HG03521 (cell line): Measurements from ENCODE around the gene ZNF41.
"Not testable (repeated sequence)": the region's sequence is repeated elsewhere in the genome, so short reads cannot be mapped to it uniquely, and the experiment has no call there.

Experiments
- ATAC-seq: cut with Tn5 transposase; IDR thresholded peaks from one replicate; pipeline ENCODE4 v1.9.1; 2021; ENCODE audit warnings: mild to moderate bottlenecking, moderate library complexity; ENCODE audit not compliant: unreplicated experiment

ZNF41 gene

DNA sequence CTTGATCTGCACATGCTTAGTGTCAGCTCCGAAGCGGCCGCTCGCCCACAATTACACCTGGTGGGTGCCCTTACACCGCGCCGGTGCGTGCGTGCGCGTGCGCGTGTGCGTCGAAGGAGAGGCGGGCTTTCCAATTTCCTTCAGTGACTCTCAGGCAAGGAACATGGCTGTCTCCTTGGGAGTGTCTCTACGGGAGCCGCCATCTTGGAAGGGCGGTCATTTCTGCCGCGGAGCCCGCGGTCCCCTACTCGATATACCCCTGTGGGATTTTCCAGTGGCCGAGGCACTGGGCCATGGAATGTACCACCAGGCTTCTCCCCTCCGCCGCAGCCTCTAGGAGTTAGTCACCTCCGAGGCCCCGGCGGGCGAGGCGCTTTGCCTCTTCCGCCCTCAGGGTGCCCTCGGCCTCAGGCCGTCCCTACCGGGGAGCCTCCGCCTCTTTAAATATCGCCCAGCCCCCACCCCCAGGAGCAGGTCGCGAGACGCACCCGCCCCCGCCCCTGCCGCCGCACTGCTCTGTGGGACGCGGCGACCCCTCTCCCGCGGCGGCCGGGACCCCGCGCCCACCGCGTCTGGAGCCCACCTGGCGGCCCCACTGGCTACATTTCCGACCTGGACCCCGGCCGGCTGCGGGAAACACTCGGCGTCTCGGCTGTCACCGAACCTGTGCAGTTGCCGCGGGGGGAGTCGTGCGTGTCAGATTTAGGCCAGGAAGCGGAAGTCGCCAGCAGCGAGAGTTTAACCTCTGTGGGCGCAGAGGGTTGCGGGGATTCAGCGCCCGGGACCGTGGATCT is at the start of gene ZNF41:
ZNF41 (minus strand) TSS at position 711 of the 794 bp plus-strand sequence. CDS start 15,741 bp downstream, outside the sequence.
- ATAC-seq = peak; percentile 82

- no peak for ATAC-seq
Observed at GRCh38 chrX:47530049-47530448, 47.0 kb upstream of the ZNF41 start.

GRCh38 chrX:47529548-47529947 is 46.5 kb upstream of the ZNF41 start:
- ATAC-seq = no peak

GRCh38 chrX:47523713-47524166 is 40.7 kb upstream of the ZNF41 start:
- no peak for ATAC-seq

DNA sequence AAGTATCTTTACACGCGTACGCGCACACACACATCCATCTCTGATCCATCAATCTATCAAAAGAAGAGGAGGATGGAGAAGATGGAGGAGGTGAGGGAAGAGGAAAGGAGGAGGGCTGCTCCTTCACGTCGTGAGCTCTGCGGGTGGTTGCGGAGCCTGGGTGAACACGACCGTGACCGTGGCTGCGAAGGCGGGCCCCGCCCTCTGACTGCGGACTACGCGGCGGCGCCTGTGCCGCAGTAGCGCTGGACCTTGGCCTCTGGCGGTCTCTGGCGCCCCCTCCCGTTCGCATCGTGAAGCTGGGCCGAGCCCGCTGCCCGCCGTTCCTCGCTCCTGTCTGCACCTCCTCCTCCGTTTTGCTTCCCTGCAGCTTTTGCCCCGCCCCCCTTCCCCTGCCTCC is 40.3 kb upstream of the ZNF41 start:
- ATAC-seq = peak; percentile 90

GRCh38 chrX:47518144-47518543 is 35.1 kb upstream of the ZNF41 start:
- ATAC-seq = no peak

GRCh38 chrX:47515941-47516665 is 33.1 kb upstream of the ZNF41 start:
- ATAC-seq = no peak

GRCh38 chrX:47514533-47515235 is 31.7 kb upstream of the ZNF41 start:
- ATAC-seq = no peak

DNA sequence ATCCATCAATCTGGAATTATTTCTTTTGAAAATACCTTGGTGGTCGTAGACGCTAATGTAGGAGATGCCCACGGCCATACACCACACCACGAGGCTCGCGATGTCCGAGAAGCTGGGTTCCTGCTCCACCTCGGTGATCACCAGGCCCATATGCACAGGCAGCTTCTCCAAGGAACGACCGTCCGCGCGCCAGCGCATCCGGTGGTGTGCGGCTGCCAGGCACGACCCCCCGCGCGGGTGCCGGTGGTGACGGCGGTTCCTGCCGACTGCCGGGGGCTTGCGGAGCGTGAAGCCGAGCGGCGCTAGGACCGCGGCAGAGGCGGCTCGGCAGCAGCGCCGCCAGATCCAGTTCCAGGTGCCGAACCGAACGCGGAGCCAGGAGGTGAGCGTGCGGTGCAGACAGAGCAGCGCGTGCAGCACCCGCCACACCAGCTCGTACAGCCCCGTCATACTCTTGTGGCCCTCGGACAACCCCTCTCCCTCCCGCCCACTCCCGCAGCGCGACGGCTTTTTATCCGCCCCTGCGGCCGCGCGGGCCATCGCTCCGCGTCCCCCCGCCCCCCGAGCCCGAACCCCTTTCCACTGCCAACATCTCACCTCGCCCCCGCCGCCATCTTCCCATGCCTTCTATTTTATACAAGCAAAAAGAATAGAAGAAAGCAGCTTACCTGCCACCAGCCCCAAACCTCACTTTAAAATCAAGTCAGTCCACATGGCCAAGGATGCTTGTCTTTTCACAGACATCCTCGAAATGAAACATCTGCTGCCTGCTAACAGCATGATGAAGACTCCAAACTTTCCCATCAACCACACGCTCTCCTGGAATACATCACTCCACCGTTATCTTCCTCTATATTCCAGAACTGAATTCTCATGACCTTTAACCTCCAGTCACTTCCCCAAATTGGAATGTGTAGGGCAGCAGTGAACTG is 30.3 kb upstream of the ZNF41 start:
- not testable (repeated sequence) for ATAC-seq

DNA sequence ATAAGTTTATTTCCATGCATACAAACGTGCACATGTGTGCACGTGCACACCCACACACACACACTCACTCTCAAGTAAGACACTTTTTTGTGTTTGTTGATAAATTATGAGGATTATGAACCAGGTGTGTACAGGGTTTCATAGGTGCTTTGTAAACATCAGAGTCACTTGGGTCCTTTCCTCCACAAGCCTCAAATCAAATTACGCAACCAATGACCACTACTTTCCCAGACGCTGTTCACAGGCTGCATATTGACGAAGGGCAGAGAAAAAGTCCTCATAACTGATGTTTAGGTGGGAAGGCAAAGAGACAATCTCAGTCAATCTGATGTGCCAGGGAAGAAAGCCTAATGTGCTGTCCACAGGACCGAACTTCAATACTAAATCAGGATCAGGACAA is 29.4 kb upstream of the ZNF41 start:
- ATAC-seq = not testable (repeated sequence)

DNA sequence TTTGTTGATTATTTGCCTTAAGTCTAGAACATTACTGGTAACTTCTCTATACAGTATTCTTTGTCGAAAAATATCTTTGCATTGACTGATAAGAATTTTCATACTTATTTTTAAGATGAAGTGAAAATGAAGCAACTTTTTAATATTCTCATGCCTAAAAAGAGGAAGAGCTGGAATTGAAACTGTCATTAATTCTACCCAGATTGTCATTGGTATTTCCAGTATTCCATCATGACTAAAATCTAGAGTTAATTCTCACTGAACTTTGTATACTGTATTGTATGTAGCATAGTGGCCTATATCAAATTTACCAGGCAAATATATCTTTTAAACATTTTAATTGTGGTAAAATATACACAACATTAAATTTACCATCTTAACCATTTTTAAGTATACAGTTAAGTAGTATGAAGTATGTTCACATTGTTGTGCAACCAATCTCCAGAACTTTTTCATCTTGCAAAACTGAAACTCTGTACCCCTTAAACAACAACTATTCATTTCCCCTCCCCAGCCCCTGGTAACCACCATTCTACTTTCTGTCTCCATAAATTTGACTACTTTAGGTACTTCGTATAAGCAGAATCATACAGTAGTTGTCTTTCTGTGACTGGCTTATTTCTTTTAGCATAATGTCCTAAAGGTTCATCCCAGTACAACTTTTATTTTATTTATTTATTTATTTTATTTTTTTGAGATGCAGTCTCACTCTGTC is 24.3 kb upstream of the ZNF41 start:
- no peak for ATAC-seq

GRCh38 chrX:47503151-47503550 is 20.1 kb upstream of the ZNF41 start:
- no peak for ATAC-seq

- no peak for ATAC-seq
Observed at GRCh38 chrX:47502316-47503125, 19.5 kb upstream of the ZNF41 start.

DNA sequence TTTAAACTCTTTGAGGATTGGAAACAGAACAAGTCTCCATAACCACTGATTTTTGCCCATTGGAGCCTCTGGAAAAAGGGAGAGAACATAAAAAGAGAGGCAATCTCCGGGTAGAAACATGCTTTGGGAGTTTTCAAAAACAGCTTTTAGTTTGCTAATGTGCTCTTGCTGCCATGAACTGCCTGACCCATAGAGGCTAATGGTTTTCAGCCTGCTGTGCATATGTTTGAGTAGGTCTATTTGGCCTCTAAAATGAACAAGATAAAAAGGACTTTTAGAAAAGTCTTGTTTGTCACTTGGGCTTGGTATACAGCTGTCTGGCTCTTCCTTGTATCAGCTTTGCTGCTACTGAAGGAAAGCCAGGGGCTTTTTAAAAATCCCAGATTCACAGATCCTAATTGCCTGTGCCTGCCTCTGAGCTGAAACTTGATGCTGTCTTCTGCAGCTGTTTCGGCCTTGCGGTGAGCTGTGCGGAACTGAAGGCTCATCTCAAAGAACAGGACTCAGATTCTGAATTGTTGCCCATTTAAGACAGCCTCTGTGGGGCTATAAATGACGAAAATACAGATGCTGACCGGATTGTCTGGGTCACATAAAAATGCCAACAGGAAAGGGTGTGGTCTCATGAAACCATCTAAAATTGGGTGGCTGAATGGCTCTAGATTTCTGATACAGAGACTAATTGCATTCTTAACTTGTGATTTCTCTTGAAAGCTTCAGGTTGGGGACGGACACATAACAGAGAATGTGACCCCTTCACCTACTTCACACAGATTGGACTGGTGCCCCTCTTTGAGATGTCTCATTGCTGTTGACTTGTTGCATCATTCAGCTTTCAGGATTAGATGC is 18.4 kb upstream of the ZNF41 start:
- ATAC-seq = no peak

DNA sequence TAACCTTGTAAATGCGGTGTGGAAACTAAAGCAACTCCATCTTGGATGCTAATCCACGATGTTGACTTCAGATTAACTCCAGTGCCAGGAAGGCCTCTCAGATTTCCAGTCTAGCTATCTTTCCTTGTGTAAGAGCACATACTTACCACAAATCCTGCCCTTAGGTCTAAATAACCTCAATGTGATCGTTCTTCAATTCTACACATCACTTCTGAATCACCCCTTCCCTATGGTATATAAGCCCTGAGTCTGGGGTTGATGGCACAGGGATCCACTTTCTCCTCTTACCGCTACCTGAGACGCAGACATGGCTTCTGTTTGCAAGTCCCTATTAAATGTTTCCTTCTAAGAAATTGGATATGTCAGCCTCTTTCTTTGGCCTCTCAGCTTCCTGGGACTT is 17.5 kb upstream of the ZNF41 start:
- ATAC-seq = no peak

DNA sequence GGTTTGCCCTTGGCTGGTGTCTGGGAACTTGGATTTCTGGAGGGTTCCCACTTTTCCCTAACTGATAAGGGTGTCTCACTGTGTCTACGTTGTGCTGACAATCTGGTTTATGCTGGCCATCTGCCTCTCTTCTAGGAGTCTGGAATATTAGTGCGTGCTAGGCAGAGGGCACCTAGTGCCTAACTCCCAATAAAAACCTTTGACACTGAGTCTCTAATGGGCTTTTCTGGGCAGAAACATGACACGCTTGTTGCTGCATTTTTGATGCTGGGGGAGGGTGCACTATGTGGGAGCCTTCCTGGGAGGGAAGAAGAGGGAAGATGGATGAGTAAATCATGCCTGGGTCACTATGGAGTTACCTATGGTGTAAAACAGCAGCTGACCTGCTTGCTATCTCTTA is 16.3 kb upstream of the ZNF41 start:
- ATAC-seq = no peak

- no peak for ATAC-seq
Observed at GRCh38 chrX:47498411-47498810, 15.4 kb upstream of the ZNF41 start.

- ATAC-seq = no peak
Observed at GRCh38 chrX:47497271-47497888, 14.4 kb upstream of the ZNF41 start.
